GM12892 (cell line): ENCODE results near the gene ELL.

Experiments used
- POLR2A ChIP-seq: IDR thresholded peaks from 2 replicates; pipeline ENCODE4 v1.6.1; 2011; ENCODE audit warnings: low read depth, low read length, control low read depth
- POLR2AphosphoS5 ChIP-seq: IDR thresholded peaks from 2 replicates; pipeline ENCODE4 v1.6.1; 2011; ENCODE audit warnings: low read depth, low read length, control low read depth

DNA sequence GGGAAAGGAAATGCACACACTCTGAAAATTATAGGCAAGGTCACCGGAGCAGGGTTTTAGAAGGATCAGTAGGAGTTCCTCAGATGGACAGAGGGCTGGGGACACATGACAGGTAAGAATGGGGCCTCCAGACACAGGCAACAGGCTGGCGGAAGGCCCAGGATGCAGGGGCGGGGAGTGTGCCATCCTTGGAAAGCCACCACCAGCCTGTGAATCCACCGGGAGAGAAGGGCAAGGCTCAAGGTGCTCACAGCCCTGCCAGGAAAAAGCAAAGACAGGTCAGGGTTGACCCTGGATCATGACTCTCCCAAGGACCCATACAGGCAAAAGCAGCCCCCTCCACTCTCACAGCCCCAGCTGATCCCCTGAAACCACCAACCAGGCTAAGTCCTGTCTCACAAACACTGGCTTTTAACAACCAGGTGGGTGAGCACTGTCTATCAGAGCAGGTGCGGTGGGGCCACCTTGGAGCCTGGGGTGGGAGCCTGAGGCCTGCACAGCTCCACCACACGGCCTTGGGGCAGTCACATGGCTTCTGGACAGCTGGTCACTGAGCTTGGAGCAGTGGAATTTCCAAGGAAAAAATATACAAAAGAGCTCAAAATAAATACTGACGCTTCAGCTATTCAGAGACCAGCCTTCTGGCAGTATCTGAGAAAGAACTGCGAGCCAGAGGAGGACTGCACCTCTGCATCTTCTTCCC is 48.7 kb downstream of the ELL start:
- TF ChIP-seq POLR2AphosphoS5 (no peak), POLR2A (no peak)
